Endodermal cell (in vitro differentiated cells): ENCODE measurements around the gene FAM209B. TPM values are rescaled to one million over a fixed set of nuclear protein-coding genes. Genes with fewer than 3 reads are reported as not detected.

ENCODE experiments used
- DNase-seq: peaks from one replicate; pipeline ENCODE4 v3.0.0-alpha.2; 2017
- H3K27ac ChIP-seq: 2 replicates; pipeline ENCODE4 v1.5.1; 2013; ENCODE audit warnings: mild to moderate bottlenecking, low read depth, low read length, moderate library complexity
- H3K27me3 ChIP-seq: 2 replicates; pipeline ENCODE4 v1.6.1; 2013; ENCODE audit warnings: mild to moderate bottlenecking, low read length, moderate library complexity; ENCODE audit not compliant: insufficient read depth, control insufficient read depth, poor library complexity, severe bottlenecking
- H3K36me3 ChIP-seq: 2 replicates; pipeline ENCODE4 v1.7.0; 2013; ENCODE audit warnings: mild to moderate bottlenecking, low read length, moderate library complexity; ENCODE audit not compliant: control insufficient read depth, insufficient read depth
- H3K4me1 ChIP-seq: one replicate; pipeline ENCODE4 v1.7.0; 2013; ENCODE audit warnings: low read length; ENCODE audit not compliant: control insufficient read depth, insufficient read depth
- H3K4me3 ChIP-seq: 2 replicates; pipeline ENCODE4 v1.5.1; 2013; ENCODE audit warnings: mild to moderate bottlenecking, low read length, moderate library complexity
- H3K9ac ChIP-seq: 2 replicates; pipeline ENCODE4 v1.6.1; 2013; ENCODE audit warnings: mild to moderate bottlenecking, low read length, moderate library complexity; ENCODE audit not compliant: poor library complexity, severe bottlenecking; ENCODE audit errors: extremely low read depth
- H3K9me3 ChIP-seq: 2 replicates; pipeline ENCODE4 v1.6.1; 2013; ENCODE audit warnings: mild to moderate bottlenecking, low read length, moderate library complexity; ENCODE audit not compliant: control insufficient read depth
- H3K27ac Mint-ChIP-seq: 2 replicates; pipeline ENCODE4 v1.8.0; 2020; ENCODE audit warnings: mixed read lengths
- H3K27me3 Mint-ChIP-seq: 2 replicates; pipeline ENCODE4 v1.8.0; 2021; ENCODE audit warnings: mild to moderate bottlenecking, mixed read lengths; ENCODE audit not compliant: insufficient read depth
- H3K36me3 Mint-ChIP-seq: 2 replicates; pipeline ENCODE4 v1.8.0; 2020; ENCODE audit warnings: low read depth, mixed read lengths
- H3K4me1 Mint-ChIP-seq: 2 replicates; pipeline ENCODE4 v1.8.0; 2020; ENCODE audit warnings: mixed read lengths
- H3K4me3 Mint-ChIP-seq: 2 replicates; pipeline ENCODE4 v1.8.0; 2020; ENCODE audit warnings: mild to moderate bottlenecking, moderate library complexity, mixed read lengths
- H3K9me3 Mint-ChIP-seq: 2 replicates; pipeline ENCODE4 v1.8.0; 2020; ENCODE audit warnings: mild to moderate bottlenecking, mixed read lengths
- CTCF ChIP-seq: fragments of 200-600 bp; sonication (generic); conservative IDR thresholded peaks from 2 replicates; pipeline ENCODE4 v1.5.0; 2021; ENCODE audit warnings: antibody characterized with exemption, mild to moderate bottlenecking
- WGBS, 2 experiments: methylation state at CpG; one replicate each; pipeline versions ENCODE4 v1.1.5 to v1.1.7; 2013; ENCODE audit warnings: missing lambda C conversion rate in 2 of 2, mixed read lengths in 1 of 2; ENCODE audit not compliant: insufficient coverage in 1 of 2, insufficient read length in 1 of 2; 5-methylcytosine and 5-hydroxymethylcytosine counted together
- total RNA-seq, 2 donors: library from RNA; stranded (reverse); fragmentation: NEBNext Ultra II Directional in 1 of 2; extraction: Animal tissue kit (Norgen Biotek cat#: 25700) in 1 of 2; gene quantifications; 2 replicates in 1 of 2; 3 replicates in 1 of 2; pipeline ENCODE4 v1.2.1, GENCODE V29; 2021

The FAM209B gene
- total RNA-seq, 2 donors from 2014 or later = 0.77 TPM; not detected in 1

- Histone ChIP-seq H3K4me1 (peaks cover 3% of the 10 kb centered on the region), H3K27me3 (no peaks in the 10 kb centered on the region), H3K9me3 (no peaks in the 10 kb centered on the region), H3K4me3 (no peak overlapping the region), H3K27ac (no peak overlapping the region), H3K36me3 (no peaks in the 10 kb centered on the region), H3K9ac (no peak overlapping the region)
- H3K9me3 Mint-ChIP-seq = peaks cover under 1% of the 10 kb centered on the region
- no peaks in the 10 kb centered on the region for H3K36me3 Mint-ChIP-seq
- 92 to 97% methylated on average over 2 to 4 of the region's 4 CpGs for WGBS, 2 experiments
- H3K27ac Mint-ChIP-seq = no peak overlapping the region
- H3K4me1 Mint-ChIP-seq = peaks cover 9% of the 10 kb centered on the region
- DNase-seq = no peak
- H3K27me3 Mint-ChIP-seq = peaks cover 5% of the 10 kb centered on the region
- TF ChIP-seq CTCF = no peak
- H3K4me3 Mint-ChIP-seq = no peak overlapping the region
Measured at GRCh38 chr20:56575961-56576360, 42.9 kb downstream of the FAM209B start.

- no peak overlapping the region for H3K27ac Mint-ChIP-seq
- H3K4me3 Mint-ChIP-seq = no peak overlapping the region
- H3K9ac ChIP-seq = no peak overlapping the region
- no peaks in the 10 kb centered on the region for H3K27me3 ChIP-seq
- no peak overlapping the region for H3K4me3 ChIP-seq
- peaks cover 5% of the 10 kb centered on the region for H3K27me3 Mint-ChIP-seq
- no peaks in the 10 kb centered on the region for H3K36me3 ChIP-seq
- H3K36me3 Mint-ChIP-seq = no peaks in the 10 kb centered on the region
- peaks cover 6% of the 10 kb centered on the region for H3K4me1 Mint-ChIP-seq
- peaks cover 2% of the 10 kb centered on the region for H3K4me1 ChIP-seq
- 80 to 88% methylated on average over 5 to 6 of the region's 6 CpGs for WGBS, 2 experiments
- H3K27ac ChIP-seq = no peak overlapping the region
- no peak for TF ChIP-seq CTCF
- DNase-seq = peak; percentile 47
- no peaks in the 10 kb centered on the region for H3K9me3 ChIP-seq
- peaks cover under 1% of the 10 kb centered on the region for H3K9me3 Mint-ChIP-seq
Measured at GRCh38 chr20:56579301-56579710, 46.3 kb downstream of the FAM209B start.

GRCh38 chr20:56580226-56580625 lies 47.2 kb downstream of the FAM209B start:
- no peak for DNase-seq
- no peak for TF ChIP-seq CTCF
- Histone ChIP-seq H3K9me3 (no peaks in the 10 kb centered on the region), H3K4me3 (no peak overlapping the region), H3K27me3 (no peaks in the 10 kb centered on the region), H3K9ac (no peak overlapping the region), H3K4me1 (peaks cover 3% of the 10 kb centered on the region), H3K36me3 (no peaks in the 10 kb centered on the region), H3K27ac (no peak overlapping the region)
- Mint-ChIP-seq H3K4me1 (peaks cover 4% of the 10 kb centered on the region), H3K27me3 (peaks cover 4% of the 10 kb centered on the region), H3K27ac (no peak overlapping the region), H3K9me3 (peaks cover 1% of the 10 kb centered on the region), H3K4me3 (no peak overlapping the region), H3K36me3 (no peaks in the 10 kb centered on the region)
- WGBS, 2 experiments = 95 to 98% methylated on average over 7 to 12 of the region's 12 CpGs
